ENCODE data around the gene RALGAPB. TPM values are rescaled to one million over a fixed set of nuclear protein-coding genes. Genes with fewer than 3 reads are reported as not detected.

RALGAPB gene
- total and polyA plus RNA-seq, 9 donors = 16.4 to 23.6 (median 18.1) TPM

DNA sequence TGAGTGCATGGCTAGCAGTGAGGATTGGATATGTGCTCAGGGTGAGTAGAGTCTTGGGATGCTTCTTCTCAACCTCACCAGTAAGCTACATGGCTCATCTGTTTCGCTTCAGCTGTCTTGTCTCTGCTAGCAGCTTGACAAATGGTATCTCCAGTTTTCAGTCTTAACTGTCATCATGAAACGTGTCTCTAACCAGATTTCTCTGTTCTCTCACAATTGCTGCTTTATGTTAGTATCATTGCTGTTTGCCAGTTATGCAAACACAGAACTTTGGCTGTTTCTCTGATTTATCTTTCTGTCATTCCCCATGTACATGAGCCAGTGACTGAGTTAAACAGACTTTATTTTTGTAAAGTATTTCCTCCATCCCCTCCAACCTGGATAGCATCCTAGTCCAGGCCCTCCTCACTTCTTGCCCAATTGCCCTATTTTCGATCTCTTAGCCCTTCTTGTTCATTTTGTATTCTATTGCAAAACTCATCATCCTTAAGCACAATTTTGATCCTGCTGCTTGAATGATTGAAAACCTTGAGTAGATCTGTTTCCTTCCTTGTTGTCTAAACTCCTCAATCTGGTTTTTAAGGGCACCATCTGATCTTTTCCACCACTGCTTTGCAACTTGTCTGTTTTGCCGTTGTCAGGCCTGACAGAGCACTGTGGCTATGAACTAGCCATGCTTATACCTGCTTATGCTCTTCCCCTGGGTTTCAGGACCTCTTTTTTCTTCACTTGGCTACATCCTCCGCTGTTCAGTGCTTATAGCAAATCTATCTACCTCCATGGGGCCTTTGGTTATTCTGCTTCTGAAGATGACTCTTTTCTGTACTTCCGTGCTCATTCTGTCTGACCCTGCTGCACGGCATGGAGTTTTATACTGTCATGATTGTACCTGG lies 70.6 kb downstream of the RALGAPB start:
- Histone ChIP-seq H3K4me3 (ENCODE audit: low read length) (no peak overlapping the region), H3K27ac (ENCODE audit: low read length) (no peak overlapping the region), H3K27me3 (ENCODE audit: control insufficient read depth, insufficient read depth, low read length) (no peaks in the 10 kb centered on the region), H3K9me3 (replicated peaks; ENCODE audit: control insufficient read depth, low read depth, low read length) (no peaks in the 10 kb centered on the region), H3K4me1 (ENCODE audit: control insufficient read depth, insufficient read depth, low read length) (no peaks in the 10 kb centered on the region), H3K36me3 (ENCODE audit: control insufficient read depth, insufficient read depth, low read length) (peaks cover 41% of the 10 kb centered on the region)
- 88% methylated on average over 5 of the region's 7 CpGs for WGBS (ENCODE audit: insufficient coverage)
- no peak for DNase-seq

DNA sequence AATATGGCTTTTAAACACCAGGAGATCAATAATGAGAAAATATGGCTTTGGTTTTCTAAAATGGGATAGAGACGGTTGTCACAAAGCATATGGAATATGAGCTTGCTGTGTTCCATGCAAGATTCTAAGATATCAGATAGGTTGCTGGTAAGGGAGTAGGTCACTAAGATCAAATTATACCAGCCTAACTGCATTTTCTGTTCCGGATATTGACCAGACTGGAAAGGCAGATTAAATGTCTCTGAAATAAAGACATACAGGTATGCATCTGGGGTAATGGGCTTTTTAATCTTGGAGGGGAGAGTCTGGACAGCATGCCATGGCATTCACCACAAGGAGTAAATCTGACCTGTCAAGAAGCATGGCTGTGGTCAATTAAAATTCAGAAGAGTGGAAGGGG lies 73.1 kb downstream of the RALGAPB start:
- Histone ChIP-seq H3K9me3 (replicated peaks; ENCODE audit: control insufficient read depth, low read depth, low read length) (no peaks in the 10 kb centered on the region), H3K27ac (ENCODE audit: low read length) (no peak overlapping the region), H3K4me3 (ENCODE audit: low read length) (no peak overlapping the region), H3K27me3 (ENCODE audit: control insufficient read depth, insufficient read depth, low read length) (no peaks in the 10 kb centered on the region), H3K4me1 (ENCODE audit: control insufficient read depth, insufficient read depth, low read length) (no peaks in the 10 kb centered on the region), H3K36me3 (ENCODE audit: control insufficient read depth, insufficient read depth, low read length) (peaks cover 40% of the 10 kb centered on the region)
- no CpG with 5 or more reads among the region's 2 CpGs for WGBS (ENCODE audit: insufficient coverage)
- DNase-seq = no peak

DNA sequence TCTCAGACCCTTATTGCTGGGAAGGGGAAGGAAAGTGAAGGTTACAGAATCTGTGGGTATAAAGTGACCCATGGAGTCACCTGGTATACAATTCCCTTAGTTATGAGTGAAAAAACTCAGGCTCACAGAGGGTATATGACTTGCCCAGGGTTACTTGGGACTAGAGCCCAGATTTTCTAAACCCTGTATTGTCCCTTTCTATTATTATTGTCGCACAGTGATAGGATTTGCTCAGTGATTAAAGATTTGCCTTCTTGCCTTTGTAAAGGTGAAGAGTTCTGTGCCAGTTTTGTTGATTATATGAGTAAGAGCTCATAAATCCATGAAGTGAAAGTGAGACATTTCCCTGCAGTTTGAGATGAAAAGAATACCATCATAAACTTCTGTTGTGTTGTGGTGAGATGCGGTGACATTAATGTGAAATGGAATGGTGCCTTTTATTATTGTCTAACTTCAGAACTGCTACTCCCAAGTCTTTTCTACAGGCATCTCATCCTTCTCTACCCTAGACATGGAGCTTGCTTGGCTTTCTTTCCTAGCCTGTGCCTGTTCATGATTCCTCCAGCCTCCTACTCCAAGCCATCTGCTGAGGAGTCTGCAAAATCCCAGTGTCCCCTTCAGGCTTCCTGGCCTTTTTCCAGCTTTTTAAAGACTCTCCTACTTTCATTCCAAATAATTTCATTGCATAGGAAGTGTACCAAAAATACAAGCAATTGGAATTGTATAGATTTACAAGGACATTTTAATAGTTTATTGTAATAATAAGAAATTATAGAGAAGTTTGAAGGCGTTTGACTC lies 74.8 kb downstream of the RALGAPB start:
- no peak overlapping the region for H3K27ac ChIP-seq (ENCODE audit: low read length)
- H3K36me3 ChIP-seq (ENCODE audit: control insufficient read depth, insufficient read depth, low read length) = peaks cover 43% of the 10 kb centered on the region
- no peak overlapping the region for H3K4me3 ChIP-seq (ENCODE audit: low read length)
- no peaks in the 10 kb centered on the region for H3K9me3 ChIP-seq (replicated peaks; ENCODE audit: control insufficient read depth, low read depth, low read length)
- H3K27me3 ChIP-seq (ENCODE audit: control insufficient read depth, insufficient read depth, low read length) = no peaks in the 10 kb centered on the region
- H3K4me1 ChIP-seq (ENCODE audit: control insufficient read depth, insufficient read depth, low read length) = no peaks in the 10 kb centered on the region
- DNase-seq = peak; percentile 59
- no CpG with 5 or more reads among the region's 3 CpGs for WGBS (ENCODE audit: insufficient coverage)

DNA sequence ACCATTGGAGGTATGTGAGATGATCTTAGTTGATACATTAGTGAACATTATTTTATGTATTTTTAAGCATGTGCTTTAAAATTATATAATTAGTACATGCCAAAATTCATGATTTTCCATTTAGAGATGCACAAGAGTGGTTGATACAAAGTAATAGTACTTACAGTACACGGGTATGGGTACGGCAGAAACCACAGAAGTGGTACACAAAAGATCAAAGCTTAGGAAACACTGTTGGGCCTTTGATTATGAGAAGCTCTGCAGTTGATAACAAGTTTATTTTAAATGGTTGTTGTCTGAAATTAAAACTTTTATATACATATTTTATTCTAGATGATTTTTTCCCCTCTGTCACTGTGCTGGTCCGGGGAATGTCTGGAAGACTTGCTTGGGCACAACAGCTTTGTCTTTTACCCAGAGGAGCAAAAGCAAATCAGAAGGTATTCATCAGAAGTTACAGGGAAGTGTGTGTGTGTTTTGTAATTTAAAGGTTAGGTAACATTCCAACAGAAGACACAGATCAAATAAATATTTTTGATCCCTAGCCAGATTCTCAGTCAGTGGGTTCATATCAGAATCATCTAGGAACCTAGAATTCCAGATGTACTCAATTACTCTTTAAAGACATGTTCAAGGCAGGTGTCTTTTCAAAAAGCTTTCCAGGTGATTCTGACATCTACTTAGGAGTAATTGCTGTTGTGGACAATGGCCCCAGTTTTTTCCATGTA lies 75.9 kb downstream of the RALGAPB start:
- Histone ChIP-seq H3K36me3 (ENCODE audit: control insufficient read depth, insufficient read depth, low read length) (peaks cover 46% of the 10 kb centered on the region), H3K4me3 (ENCODE audit: low read length) (no peak overlapping the region), H3K27ac (ENCODE audit: low read length) (no peak overlapping the region), H3K9me3 (replicated peaks; ENCODE audit: control insufficient read depth, low read depth, low read length) (no peaks in the 10 kb centered on the region), H3K27me3 (ENCODE audit: control insufficient read depth, insufficient read depth, low read length) (no peaks in the 10 kb centered on the region), H3K4me1 (ENCODE audit: control insufficient read depth, insufficient read depth, low read length) (no peaks in the 10 kb centered on the region)
- WGBS (ENCODE audit: insufficient coverage) = no CpG with 5 or more reads among the region's 3 CpGs
- no peak for DNase-seq

DNA sequence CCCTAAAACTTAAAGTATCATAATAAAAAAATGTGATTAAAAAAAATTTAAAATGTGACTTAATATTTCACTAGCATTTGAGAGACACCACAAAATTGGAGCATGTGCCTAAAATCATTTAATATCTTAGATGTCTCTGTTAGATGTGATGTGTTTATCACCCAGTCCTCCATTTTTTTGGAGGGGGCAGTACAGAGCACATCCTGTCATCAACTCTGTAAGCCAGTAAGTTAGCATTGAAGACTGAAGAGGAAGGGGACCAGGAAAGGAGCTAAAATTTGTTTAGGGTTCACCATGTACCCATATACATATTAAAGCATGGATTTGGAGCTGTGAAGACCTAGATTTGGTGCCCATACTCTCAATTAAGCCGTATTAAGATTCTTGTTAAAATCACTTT lies 77.6 kb downstream of the RALGAPB start:
- H3K9me3 ChIP-seq (replicated peaks; ENCODE audit: control insufficient read depth, low read depth, low read length) = peaks cover 3% of the 10 kb centered on the region
- H3K4me1 ChIP-seq (ENCODE audit: control insufficient read depth, insufficient read depth, low read length) = no peaks in the 10 kb centered on the region
- H3K36me3 ChIP-seq (ENCODE audit: control insufficient read depth, insufficient read depth, low read length) = peaks cover 53% of the 10 kb centered on the region
- no peaks in the 10 kb centered on the region for H3K27me3 ChIP-seq (ENCODE audit: control insufficient read depth, insufficient read depth, low read length)
- no CpG with 5 or more reads among the region's 1 CpG for WGBS (ENCODE audit: insufficient coverage)
- DNase-seq = no peak
- H3K27ac ChIP-seq (ENCODE audit: low read length) = no peak overlapping the region
- H3K4me3 ChIP-seq (ENCODE audit: low read length) = no peak overlapping the region

DNA sequence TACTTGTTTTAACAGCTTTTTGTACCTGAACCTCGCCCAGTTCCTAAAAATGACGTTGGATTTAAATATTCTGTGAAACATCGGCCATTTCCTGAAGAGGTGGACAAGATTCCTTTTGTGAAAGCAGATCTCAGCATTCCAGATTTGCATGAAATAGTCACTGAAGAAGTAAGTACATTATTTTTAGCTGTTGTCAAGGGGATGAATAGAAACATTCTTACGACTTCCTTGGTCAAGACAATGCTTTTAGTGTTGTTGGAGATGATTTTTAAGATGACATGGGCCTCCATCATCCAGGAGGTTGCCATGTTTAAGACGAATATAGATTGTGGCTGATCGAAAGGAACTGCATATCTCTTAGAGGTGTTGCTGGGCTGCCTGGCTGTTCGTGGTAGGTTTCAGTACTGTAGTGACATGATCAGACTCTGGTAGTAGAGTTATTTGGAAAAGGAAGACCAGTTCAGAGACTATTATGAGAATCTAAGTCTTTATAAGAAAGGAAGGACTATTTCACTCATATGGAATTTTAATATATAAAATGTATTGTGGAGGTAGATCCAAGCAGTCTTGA lies 78.5 kb downstream of the RALGAPB start:
- WGBS (ENCODE audit: insufficient coverage) = 92% methylated on average over 7 of the region's 7 CpGs

DNA sequence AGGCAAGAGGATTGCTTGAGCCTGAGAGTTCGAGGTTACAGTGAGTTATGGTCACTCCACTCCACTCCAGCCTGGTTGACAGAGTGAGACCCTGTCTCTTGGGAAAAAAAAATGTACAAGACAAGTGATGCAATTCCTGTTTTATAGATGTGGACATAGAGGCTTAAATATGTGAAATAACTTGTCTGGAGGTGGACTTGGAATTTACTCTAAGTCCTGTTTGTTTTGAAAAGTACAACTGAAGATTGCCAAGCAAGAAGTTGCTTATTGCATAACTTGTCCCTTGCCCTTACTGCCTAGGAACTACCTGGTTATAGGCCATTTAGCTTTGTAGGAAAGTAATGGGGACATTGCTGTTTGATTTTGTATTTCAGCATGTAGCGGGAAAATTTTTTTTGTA lies 82.3 kb downstream of the RALGAPB start:
- peaks cover 4% of the 10 kb centered on the region for H3K9me3 ChIP-seq (replicated peaks; ENCODE audit: control insufficient read depth, low read depth, low read length)
- H3K27me3 ChIP-seq (ENCODE audit: control insufficient read depth, insufficient read depth, low read length) = no peaks in the 10 kb centered on the region
- no peaks in the 10 kb centered on the region for H3K4me1 ChIP-seq (ENCODE audit: control insufficient read depth, insufficient read depth, low read length)
- no CpG with 5 or more reads among the region's 2 CpGs for WGBS (ENCODE audit: insufficient coverage)
- H3K27ac ChIP-seq (ENCODE audit: low read length) = no peak overlapping the region
- peaks cover 55% of the 10 kb centered on the region for H3K36me3 ChIP-seq (ENCODE audit: control insufficient read depth, insufficient read depth, low read length)
- no peak for DNase-seq
- H3K4me3 ChIP-seq (ENCODE audit: low read length) = no peak overlapping the region

More for the DNA sequence above, 78.5 kb downstream of the RALGAPB start:
- H3K4me1 ChIP-seq (ENCODE audit: control insufficient read depth, insufficient read depth, low read length) = no peaks in the 10 kb centered on the region
- no peaks in the 10 kb centered on the region for H3K27me3 ChIP-seq (ENCODE audit: control insufficient read depth, insufficient read depth, low read length)
- H3K9me3 ChIP-seq (replicated peaks; ENCODE audit: control insufficient read depth, low read depth, low read length) = peaks cover 4% of the 10 kb centered on the region
- DNase-seq = no peak
- no peak overlapping the region for H3K27ac ChIP-seq (ENCODE audit: low read length)
- H3K36me3 ChIP-seq (ENCODE audit: control insufficient read depth, insufficient read depth, low read length) = peaks cover 45% of the 10 kb centered on the region
- no peak overlapping the region for H3K4me3 ChIP-seq (ENCODE audit: low read length)

DNA sequence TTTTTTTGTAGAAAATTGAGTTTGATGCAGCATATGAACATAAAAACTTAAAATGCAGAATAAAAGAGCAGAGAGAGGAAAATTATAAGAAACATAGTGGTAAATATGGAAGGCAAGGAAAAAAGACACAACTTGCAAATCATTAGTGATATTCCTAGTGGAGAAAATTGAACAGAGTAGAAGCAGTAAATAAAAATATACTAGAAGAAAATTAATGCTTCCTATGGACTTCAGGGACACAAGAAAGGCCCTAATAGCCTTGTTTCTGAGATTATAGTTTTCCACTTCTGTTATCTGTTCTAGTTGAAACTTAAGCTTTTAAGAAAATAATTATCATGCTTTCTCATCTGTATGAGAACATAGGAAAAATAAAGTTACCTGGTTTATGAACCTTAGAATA lies 82.8 kb downstream of the RALGAPB start:
- Histone ChIP-seq H3K36me3 (ENCODE audit: control insufficient read depth, insufficient read depth, low read length) (peaks cover 53% of the 10 kb centered on the region), H3K4me1 (ENCODE audit: control insufficient read depth, insufficient read depth, low read length) (no peaks in the 10 kb centered on the region), H3K27ac (ENCODE audit: low read length) (no peak overlapping the region), H3K9me3 (replicated peaks; ENCODE audit: control insufficient read depth, low read depth, low read length) (peaks cover 4% of the 10 kb centered on the region), H3K27me3 (ENCODE audit: control insufficient read depth, insufficient read depth, low read length) (no peaks in the 10 kb centered on the region), H3K4me3 (ENCODE audit: low read length) (no peak overlapping the region)
- no peak for DNase-seq

DNA sequence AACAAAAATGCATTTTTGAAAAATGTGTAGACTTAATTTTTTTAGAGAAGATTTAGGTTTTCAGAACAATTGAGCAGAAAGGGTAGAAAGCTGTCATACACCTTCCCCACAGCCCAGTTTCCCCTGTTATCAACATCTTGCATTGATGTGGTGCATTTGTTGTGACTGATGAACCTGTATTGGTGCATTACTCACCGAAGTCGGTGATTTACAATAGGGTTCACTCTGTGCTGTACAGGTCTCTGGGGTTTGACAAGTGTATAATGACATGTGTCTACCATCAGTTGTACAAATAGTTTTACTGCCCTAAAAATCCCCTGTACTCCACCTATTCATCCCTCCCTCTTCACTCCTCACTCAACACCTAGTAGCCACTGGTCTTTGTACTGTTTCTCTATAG lies 84.5 kb downstream of the RALGAPB start:
- Histone ChIP-seq H3K4me3 (ENCODE audit: low read length) (no peak overlapping the region), H3K27me3 (ENCODE audit: control insufficient read depth, insufficient read depth, low read length) (no peaks in the 10 kb centered on the region), H3K9me3 (replicated peaks; ENCODE audit: control insufficient read depth, low read depth, low read length) (peaks cover 4% of the 10 kb centered on the region), H3K36me3 (ENCODE audit: control insufficient read depth, insufficient read depth, low read length) (peaks cover 39% of the 10 kb centered on the region), H3K4me1 (ENCODE audit: control insufficient read depth, insufficient read depth, low read length) (no peaks in the 10 kb centered on the region), H3K27ac (ENCODE audit: low read length) (no peak overlapping the region)
- no peak for DNase-seq
- no CpG with 5 or more reads among the region's 2 CpGs for WGBS (ENCODE audit: insufficient coverage)

Measured in muscle of leg (tissue), 11 donors.